ENCODE data around the gene SOX15. TPM values are rescaled to one million over a fixed set of nuclear protein-coding genes. Genes with fewer than 3 reads are reported as not detected.
A peak's percentile ranks its signal among the peaks of the same experiment; 100 is the strongest.

SOX15 gene
- total RNA-seq, 4 donors from 2014 or later: 68.0 to 140 (median 102) TPM

DNA sequence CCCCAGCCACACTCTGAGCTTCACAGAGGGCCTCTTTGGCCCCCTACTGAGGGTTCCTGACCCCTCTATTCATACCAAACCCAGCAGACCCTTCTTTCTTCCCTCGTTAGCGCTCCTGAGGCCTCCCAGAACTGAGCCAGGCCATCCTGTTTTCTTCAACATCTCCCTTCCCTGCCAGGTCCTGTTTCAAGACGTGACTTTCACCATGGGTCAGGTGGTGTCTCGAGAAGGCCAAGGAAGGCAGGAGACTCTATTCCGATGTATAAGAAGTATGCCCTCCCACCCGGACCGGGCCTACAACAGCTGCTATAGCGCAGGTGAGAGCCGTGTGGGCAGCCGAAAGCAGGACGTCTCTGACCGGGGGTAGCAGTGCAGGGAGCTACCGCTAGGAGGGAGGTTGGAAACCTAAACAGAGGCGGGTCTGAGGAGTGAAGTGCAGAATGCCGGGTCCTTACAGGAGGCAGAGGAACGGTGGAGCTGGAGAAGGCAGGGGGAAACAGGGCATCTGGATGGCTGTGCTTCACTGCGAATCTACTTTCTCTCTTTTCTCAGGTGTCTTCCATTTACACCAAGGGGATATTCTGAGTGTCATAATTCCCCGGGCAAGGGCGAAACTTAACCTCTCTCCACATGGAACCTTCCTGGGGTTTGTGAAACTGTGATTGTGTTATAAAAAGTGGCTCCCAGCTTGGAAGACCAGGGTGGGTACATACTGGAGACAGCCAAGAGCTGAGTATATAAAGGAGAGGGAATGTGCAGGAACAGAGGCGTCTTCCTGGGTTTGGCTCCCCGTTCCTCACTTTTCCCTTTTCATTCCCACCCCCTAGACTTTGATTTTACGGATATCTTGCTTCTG is 29.5 kb downstream of the SOX15 start:
- H3K4me1 ChIP-seq: peaks cover 57% of the 10 kb centered on the region
- H3K27ac ChIP-seq: peak overlapping the region; percentile 95
- TF ChIP-seq POLR2A (IDR thresholded peaks at IDR 0.05): no peak
- TF ChIP-seq, protein P1, sequence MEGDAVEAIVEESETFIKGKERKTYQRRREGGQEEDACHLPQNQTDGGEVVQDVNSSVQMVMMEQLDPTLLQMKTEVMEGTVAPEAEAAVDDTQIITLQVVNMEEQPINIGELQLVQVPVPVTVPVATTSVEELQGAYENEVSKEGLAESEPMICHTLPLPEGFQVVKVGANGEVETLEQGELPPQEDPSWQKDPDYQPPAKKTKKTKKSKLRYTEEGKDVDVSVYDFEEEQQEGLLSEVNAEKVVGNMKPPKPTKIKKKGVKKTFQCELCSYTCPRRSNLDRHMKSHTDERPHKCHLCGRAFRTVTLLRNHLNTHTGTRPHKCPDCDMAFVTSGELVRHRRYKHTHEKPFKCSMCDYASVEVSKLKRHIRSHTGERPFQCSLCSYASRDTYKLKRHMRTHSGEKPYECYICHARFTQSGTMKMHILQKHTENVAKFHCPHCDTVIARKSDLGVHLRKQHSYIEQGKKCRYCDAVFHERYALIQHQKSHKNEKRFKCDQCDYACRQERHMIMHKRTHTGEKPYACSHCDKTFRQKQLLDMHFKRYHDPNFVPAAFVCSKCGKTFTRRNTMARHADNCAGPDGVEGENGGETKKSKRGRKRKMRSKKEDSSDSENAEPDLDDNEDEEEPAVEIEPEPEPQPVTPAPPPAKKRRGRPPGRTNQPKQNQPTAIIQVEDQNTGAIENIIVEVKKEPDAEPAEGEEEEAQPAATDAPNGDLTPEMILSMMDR (IDR thresholded peaks at IDR 0.05): peak; percentile 52 to 64
- H3K4me3 ChIP-seq: peak overlapping the region; percentile 96
- DNase-seq (ENCODE audit: low spot score in 2 of 2): peak in 1 of 2 donors; percentile 82
- H3K27me3 ChIP-seq: no peaks in the 10 kb centered on the region
- H3K9me3 ChIP-seq: no peaks in the 10 kb centered on the region
- H3K36me3 ChIP-seq: peaks cover 22% of the 10 kb centered on the region
- 30% methylated on average over 22 of the region's 22 CpGs for WGBS

DNA sequence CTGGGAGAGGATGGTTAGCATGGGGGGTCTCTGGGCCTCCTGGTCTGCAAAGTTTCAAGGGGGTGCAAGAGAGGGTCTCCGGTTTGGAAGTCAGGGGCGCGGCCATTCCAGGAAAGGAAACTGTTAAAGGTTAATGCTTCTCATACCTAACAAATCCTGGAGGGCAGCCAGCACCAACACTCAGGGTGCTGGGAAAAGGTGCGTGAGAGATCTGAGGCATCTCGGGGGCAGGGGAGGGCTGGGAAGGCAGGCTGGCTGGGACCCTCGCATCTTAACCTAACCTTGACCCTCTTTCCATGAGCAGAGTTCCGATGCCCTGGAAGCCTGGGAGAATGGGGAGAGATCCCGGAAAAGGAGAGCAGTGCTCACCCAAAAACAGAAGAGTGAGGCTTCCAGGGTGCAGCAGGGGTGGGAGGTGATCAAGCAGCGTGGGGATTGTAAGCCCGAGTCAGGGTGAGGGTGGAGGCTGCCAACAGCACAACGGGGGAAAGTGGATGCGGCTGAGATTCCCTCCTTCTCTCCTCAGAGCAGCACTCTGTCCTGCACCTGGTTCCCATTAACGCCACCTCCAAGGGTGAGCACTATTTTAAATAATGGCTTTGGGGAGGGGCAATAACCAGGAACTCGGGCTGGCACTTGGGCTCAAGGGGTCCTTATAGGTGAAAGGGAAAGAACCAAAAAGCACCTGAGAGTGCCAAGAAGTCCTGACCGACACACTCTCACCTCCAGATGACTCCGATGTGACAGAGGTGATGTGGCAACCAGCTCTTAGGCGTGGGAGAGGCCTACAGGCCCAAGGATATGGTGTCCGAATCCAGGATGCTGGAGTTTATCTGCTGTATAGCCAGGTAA is 30.3 kb downstream of the SOX15 start:
- peak overlapping the region; percentile 96 for H3K4me3 ChIP-seq
- peak overlapping the region; percentile 95 for H3K27ac ChIP-seq
- 50% methylated on average over 18 of the region's 18 CpGs for WGBS
- H3K27me3 ChIP-seq: no peaks in the 10 kb centered on the region
- peaks cover 57% of the 10 kb centered on the region for H3K4me1 ChIP-seq
- DNase-seq (ENCODE audit: low spot score in 2 of 2): no peak
- H3K36me3 ChIP-seq: peaks cover 14% of the 10 kb centered on the region
- H3K9me3 ChIP-seq: no peaks in the 10 kb centered on the region
- TF ChIP-seq POLR2AphosphoS5 (IDR thresholded peaks at IDR 0.05) (no peak), POLR2A (IDR thresholded peaks at IDR 0.05) (no peak), EP300 (IDR thresholded peaks at IDR 0.05) (no peak)
- TF ChIP-seq, protein P1 (IDR thresholded peaks at IDR 0.05): no peak

DNA sequence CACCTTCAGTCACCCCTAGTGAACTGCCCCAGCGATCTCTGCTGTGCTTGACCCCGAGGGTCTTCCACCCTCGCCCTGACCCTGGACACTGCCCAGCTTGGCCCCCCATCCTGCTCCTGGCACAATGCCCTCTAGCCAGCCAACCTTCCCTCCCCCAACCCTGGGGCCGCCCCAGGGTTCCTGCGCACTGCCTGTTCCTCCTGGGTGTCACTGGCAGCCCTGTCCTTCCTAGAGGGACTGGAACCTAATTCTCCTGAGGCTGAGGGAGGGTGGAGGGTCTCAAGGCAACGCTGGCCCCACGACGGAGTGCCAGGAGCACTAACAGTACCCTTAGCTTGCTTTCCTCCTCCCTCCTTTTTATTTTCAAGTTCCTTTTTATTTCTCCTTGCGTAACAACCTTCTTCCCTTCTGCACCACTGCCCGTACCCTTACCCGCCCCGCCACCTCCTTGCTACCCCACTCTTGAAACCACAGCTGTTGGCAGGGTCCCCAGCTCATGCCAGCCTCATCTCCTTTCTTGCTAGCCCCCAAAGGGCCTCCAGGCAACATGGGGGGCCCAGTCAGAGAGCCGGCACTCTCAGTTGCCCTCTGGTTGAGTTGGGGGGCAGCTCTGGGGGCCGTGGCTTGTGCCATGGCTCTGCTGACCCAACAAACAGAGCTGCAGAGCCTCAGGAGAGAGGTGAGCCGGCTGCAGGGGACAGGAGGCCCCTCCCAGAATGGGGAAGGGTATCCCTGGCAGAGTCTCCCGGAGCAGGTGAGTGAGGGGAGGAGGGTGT is 31.2 kb downstream of the SOX15 start, which contains the start of gene TNFSF13:
TSS of gene TNFSF13 (plus strand) at position 207 of the 776 bp plus-strand sequence. CDS start at position 497, 290 bp downstream.
- Histone ChIP-seq H3K9me3 (no peaks in the 10 kb centered on the region), H3K27ac (peak within 1 kb of the TSS; percentile 92), H3K36me3 (peaks cover 7% of the 10 kb centered on the region), H3K4me3 (peak within 1 kb of the TSS; percentile 96), H3K4me1 (peaks cover 56% of the 10 kb centered on the region), H3K27me3 (no peaks in the 10 kb centered on the region)
- DNase-seq (ENCODE audit: low spot score in 2 of 2): no peak
- WGBS: 18% methylated on average over 16 of the region's 16 CpGs
- TF ChIP-seq POLR2A (IDR thresholded peaks at IDR 0.05) (no peak), EP300 (IDR thresholded peaks at IDR 0.05) (no peak), POLR2AphosphoS5 (IDR thresholded peaks at IDR 0.05) (no peak)
- TF ChIP-seq, protein P1 (IDR thresholded peaks at IDR 0.05): no peak

DNA sequence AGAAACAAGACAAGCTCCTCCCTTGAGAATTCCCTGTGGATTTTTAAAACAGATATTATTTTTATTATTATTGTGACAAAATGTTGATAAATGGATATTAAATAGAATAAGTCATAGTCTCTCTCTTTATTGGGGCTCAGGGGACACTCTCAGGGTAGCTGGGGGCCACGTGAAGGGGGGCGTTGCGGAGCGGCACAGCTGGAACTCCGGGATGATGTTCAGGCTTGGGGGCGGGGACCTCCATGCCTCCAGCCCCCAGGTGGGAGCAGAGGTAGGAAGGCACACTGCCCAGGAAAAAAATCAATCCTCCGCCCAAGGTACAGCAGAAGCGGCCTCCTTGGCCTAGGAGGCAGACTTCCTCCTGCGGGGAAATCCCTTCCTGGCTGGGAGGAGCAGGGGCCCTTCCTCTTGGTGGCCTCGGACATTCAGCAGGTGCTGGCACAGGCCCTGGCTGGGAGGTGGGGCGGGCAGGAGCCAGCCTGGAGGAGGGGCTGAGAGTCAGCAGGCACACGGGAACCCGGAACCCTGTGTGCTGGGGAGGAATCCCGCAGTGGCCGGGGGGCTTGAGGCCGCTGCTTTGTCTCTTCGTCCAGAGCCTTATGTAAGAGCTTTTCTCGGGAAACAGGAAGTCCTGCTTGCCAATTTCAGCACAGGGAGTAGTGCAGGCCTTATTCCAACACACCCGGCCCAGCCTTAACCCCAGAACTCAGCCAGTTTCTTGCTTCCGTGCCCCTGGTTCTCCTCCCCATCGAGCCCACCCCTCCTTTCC is 31.9 kb downstream of the SOX15 start:
- peak overlapping the region; percentile 96 for H3K4me3 ChIP-seq
- no peaks in the 10 kb centered on the region for H3K9me3 ChIP-seq
- DNase-seq (ENCODE audit: low spot score in 2 of 2): peak; percentile 93 to 94
- 6% methylated on average over 21 of the region's 21 CpGs for WGBS
- peak overlapping the region; percentile 92 for H3K27ac ChIP-seq
- no peaks in the 10 kb centered on the region for H3K36me3 ChIP-seq
- TF ChIP-seq, protein P1 (IDR thresholded peaks at IDR 0.05): no peak
- TF ChIP-seq POLR2AphosphoS5 (IDR thresholded peaks at IDR 0.05): peak in 1 of 3 donors; percentile 80
- H3K4me1 ChIP-seq: peaks cover 49% of the 10 kb centered on the region
- no peaks in the 10 kb centered on the region for H3K27me3 ChIP-seq

Data from suprapubic skin (tissue), 4 donors.